ENCODE data around the gene COCH.

COCH gene

DNA sequence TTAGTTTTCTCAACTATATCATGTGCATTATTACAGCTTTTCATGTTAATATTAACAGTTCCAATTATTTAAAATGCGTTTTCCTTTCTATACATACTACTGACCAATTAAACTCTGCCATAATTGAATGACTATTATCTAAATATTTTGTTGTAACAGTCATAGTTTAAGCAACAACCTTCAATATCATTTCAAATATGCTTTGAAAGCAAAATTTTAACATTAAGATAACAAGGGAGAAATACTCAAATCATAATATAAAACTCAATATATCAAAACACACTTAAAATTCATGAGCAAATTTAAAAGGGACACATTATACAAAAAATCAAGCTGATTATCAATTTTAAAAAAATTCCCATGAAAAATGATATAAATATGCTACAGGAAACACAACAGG is 40.5 kb downstream of the COCH start:
- TF ChIP-seq, protein P1, sequence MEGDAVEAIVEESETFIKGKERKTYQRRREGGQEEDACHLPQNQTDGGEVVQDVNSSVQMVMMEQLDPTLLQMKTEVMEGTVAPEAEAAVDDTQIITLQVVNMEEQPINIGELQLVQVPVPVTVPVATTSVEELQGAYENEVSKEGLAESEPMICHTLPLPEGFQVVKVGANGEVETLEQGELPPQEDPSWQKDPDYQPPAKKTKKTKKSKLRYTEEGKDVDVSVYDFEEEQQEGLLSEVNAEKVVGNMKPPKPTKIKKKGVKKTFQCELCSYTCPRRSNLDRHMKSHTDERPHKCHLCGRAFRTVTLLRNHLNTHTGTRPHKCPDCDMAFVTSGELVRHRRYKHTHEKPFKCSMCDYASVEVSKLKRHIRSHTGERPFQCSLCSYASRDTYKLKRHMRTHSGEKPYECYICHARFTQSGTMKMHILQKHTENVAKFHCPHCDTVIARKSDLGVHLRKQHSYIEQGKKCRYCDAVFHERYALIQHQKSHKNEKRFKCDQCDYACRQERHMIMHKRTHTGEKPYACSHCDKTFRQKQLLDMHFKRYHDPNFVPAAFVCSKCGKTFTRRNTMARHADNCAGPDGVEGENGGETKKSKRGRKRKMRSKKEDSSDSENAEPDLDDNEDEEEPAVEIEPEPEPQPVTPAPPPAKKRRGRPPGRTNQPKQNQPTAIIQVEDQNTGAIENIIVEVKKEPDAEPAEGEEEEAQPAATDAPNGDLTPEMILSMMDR (IDR thresholded peaks at IDR 0.05) = no peak

DNA sequence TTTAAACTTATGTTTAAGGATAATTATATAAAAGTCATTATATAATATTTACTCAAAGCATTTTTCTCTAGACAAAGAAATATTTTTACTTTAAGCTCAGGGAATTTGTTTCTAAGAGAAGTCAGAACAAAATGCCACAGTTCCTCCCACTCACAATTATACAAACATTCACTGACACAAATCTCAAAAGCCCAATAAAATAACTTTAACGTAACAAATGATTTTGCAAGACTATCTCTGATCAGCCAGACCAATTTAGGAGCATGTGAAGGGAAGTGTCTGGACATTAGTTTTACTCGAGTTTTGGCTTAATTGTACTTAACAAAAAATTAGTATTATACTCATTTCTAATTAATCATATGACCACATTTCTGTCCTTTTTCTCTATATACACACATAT is 41.2 kb downstream of the COCH start:
- TF ChIP-seq, protein P1 (IDR thresholded peaks at IDR 0.05) = no peak

DNA sequence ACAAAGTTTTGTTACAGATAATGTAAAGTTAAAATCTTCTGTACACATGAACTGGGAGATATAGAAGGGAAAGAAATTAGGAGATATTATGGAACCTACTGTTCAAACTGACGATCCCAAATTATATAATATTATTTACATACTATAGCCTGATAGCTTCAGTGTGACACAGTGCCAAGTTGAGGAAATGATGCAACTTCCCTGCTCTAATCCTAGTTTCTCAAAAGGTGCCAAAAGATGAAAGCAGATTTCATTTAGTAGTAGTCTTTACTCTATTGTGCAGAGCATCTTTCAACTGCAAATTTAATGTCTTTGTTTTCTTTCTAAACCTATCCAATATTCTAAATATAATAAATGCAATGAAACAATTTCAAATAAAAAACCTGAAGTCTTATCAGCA is 46.9 kb downstream of the COCH start:
- TF ChIP-seq, protein P1 (IDR thresholded peaks at IDR 0.05) = no peak

DNA sequence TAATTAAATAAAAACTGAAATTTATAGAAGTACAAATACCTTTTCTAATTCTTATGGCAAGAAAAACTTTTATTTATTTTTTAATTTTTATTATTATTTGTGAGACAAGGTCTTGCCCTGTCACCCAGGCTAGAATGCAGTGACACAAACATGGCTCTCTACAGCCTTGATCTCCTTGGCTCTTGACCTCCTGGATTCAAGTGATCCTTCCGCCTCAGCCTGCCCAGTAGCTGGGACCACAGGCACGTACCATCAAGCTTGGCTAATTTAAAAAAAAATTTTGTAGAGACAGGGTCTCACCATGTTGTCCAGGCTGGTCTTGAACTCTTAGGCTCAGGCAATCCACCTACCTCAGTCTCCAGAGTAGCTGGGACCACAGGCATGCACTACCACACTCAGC is 47.4 kb downstream of the COCH start:
- TF ChIP-seq, protein P1 (IDR thresholded peaks at IDR 0.05) = no peak

DNA sequence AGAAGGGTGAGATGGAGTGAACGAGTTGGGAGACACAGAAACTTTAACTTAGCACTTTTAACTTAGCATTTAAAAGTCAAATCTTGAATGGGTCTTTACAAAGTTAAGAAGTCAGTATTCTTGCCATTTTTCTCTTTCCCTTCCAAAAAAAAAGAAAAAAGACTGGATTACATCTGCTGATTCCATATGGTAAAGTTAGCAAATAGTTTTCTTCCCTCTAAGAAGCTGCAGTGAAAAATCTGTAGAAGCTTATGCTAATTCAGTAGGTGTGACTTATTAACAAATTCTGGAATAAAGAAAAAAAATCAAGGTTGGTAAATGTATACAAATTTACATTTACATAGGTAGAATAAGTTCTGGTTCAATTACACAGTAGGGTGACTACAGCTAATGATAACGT is 50.9 kb downstream of the COCH start:
- TF ChIP-seq, protein P1 (IDR thresholded peaks at IDR 0.05) = no peak

DNA sequence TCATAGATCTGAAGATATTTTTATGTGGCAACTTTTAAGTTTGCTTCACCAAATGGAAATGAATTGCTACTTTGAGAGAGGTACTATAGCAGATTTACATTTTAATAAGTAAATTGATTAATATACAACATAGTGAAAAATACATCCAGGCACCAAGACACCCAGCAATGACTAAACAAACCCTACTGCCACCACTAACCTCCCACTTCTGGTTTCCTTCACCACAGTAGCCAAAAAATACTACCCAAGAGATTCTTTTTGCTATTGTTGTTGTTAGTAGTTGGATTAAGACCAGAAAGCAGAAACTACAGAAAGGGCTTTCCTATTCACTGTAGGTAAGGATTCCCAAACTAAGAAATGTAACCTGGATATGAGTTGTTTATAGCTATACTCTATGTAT is 54.1 kb downstream of the COCH start:
- TF ChIP-seq, protein P1 (IDR thresholded peaks at IDR 0.05) = no peak

DNA sequence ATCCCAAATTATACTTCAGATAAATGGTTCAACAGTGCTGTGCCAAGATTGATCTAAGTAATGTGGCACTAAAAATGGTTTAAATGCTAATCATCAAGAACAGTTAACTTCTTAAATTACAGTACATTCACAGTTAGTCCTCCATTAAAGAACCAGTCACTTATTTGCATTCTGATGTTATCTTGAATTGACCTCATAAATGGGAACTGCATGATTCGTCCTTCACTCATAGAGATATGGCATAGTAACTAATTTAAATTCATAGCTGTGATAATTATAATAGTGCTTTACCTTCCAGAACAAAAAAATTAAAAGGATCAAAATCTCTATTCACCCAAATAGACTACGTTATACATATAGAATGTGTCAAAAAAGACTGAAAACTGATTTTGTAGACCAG is 61.1 kb downstream of the COCH start:
- TF ChIP-seq, protein P1 (IDR thresholded peaks at IDR 0.05) = no peak

DNA sequence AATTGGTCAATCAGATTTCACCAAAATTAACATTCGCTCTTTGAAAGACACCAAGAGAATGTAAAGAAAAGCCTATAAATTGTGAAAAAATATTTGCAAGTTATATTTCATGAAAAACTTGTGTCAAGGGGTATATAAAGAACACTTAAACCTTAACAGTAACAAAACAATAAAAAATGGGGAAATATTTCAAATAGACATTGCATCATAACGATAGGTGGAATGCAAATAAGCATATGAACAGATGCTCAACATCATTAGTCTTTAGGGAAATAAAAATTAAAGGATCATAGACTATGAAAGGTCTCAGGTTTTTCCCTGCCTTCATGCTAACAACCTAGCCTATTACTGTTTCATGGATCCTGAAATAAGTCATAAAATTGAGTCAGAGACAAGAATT is 64.3 kb downstream of the COCH start:
- TF ChIP-seq, protein P1 (IDR thresholded peaks at IDR 0.05) = no peak

All from LNCAP (cell line).